ENCODE results near the gene AKAP8. TPM values are rescaled to one million over a fixed set of nuclear protein-coding genes. Genes with fewer than 3 reads are reported as not detected.

Gene AKAP8
- total RNA-seq, 1 donor from 2014 or later, result 17.0 TPM

- DNase-seq (ENCODE audit: low spot score in 2 of 2), result no peak
- Histone ChIP-seq H3K27ac (peak overlapping the region; percentile 6 to 47), H3K27me3 (no peaks in the 10 kb centered on the region), H3K36me3 (no peaks in the 10 kb centered on the region), H3K4me1 (peaks cover 18 to 64% of the 10 kb centered on the region in 2 donors), H3K4me3 (no peak overlapping the region), H3K9me3 (no peaks in the 10 kb centered on the region)
- TF ChIP-seq CTCF (IDR thresholded peaks at IDR 0.05), result no peak
- intact Hi-C loops (cut with DNase I), result no loop called here
Measured at GRCh38 chr19:15305582-15306334, 73.8 kb downstream of the AKAP8 start.

- Histone ChIP-seq H3K4me1 (peaks cover 13 to 61% of the 10 kb centered on the region in 2 donors), H3K27me3 (no peaks in the 10 kb centered on the region), H3K27ac (peak overlapping the region in 1 of 2 donors; percentile 38), H3K36me3 (no peaks in the 10 kb centered on the region), H3K4me3 (peak overlapping the region in 1 of 2 donors; percentile 4), H3K9me3 (no peaks in the 10 kb centered on the region)
- intact Hi-C loops (cut with DNase I), result no loop called here
- no peak for TF ChIP-seq CTCF (IDR thresholded peaks at IDR 0.05)
- DNase-seq (ENCODE audit: low spot score in 2 of 2), result no peak
Measured at GRCh38 chr19:15304140-15304705, 75.4 kb downstream of the AKAP8 start.

Other genes starting within 250 kb of the AKAP8 start
- gene NOTCH3, start 178.8 kb downstream of the AKAP8 start, total RNA-seq, result 524 TPM
- gene EPHX3, start 147.3 kb downstream of the AKAP8 start, total RNA-seq, result not detected
- 55.3 TPM for gene BRD4, start 47.2 kb downstream of the AKAP8 start, total RNA-seq
- 143 TPM for gene AKAP8L, start 39.2 kb upstream of the AKAP8 start, total RNA-seq
- gene WIZ, start 70.2 kb upstream of the AKAP8 start, total RNA-seq, result 90.4 TPM
- 4.4 TPM for gene RASAL3, start 84.8 kb upstream of the AKAP8 start, total RNA-seq
- not detected for gene PGLYRP2, start 99.7 kb upstream of the AKAP8 start, total RNA-seq
- not detected for gene CYP4F22, start 128.7 kb upstream of the AKAP8 start, total RNA-seq
- not detected for gene CYP4F8, start 235.4 kb upstream of the AKAP8 start, total RNA-seq

Data from ascending aorta (tissue), 2 donors.